Lower lobe of right lung (tissue), 2 donors: ENCODE results near the gene CEP164. TPM values are rescaled to one million over a fixed set of nuclear protein-coding genes. Genes with fewer than 3 reads are reported as not detected.
"Not testable (repeated sequence)": the region's sequence is repeated elsewhere in the genome, so short reads cannot be mapped to it uniquely, and the experiment has no call there.

Source experiments
- ATAC-seq, 2 donors: fragments of 200-7000 bp; cut with Tn5 transposase; one replicate each; pipeline ENCODE4 v1.9.1; 2020 to 2022; ENCODE audit warnings: mild to moderate bottlenecking in 2 of 2, moderate library complexity in 2 of 2
- DNase-seq: peaks from one replicate; pipeline ENCODE4 v3.0.0-alpha.2; 2020
- H3K27ac ChIP-seq: fragments of 200-600 bp; one replicate; pipeline ENCODE4 v1.8.0; 2022
- H3K27me3 ChIP-seq: fragments of 200-600 bp; one replicate; pipeline ENCODE4 v1.8.0; 2022; ENCODE audit warnings: low read depth
- H3K36me3 ChIP-seq: fragments of 200-600 bp; one replicate; pipeline ENCODE4 v1.8.0; 2022; ENCODE audit warnings: mild to moderate bottlenecking
- H3K4me1 ChIP-seq: fragments of 200-600 bp; one replicate; pipeline ENCODE4 v1.8.0; 2022
- H3K4me3 ChIP-seq: fragments of 200-600 bp; one replicate; pipeline ENCODE4 v1.8.0; 2022; ENCODE audit warnings: mild to moderate bottlenecking
- H3K9me3 ChIP-seq: fragments of 200-600 bp; one replicate; pipeline ENCODE4 v1.8.0; 2022
- intact Hi-C: fragments of 100-400 bp; cut with DNase I; formaldehyde crosslinking; loops from one replicate; pipeline ENCODE4 v1.11.0; 2022
- total RNA-seq: library from RNA; stranded (reverse); fragmentation: NEBNext Ultra II Directional; extraction: Animal tissue kit (Norgen Biotek cat#: 25700); gene quantifications from one replicate; pipeline ENCODE4 v1.2.1, GENCODE V29; 2021
- TF ChIP-seq, protein P1 (sequence below): fragments of 200-600 bp; IDR thresholded peaks from one replicate; pipeline ENCODE4 v1.8.0; 2022; ENCODE audit warnings: antibody characterized with exemption, mild to moderate bottlenecking
- donor health status: DM: no; HTN: yes; CAD: no; lungs with severe emphysema.

CEP164 gene
- total RNA-seq, 1 donor from 2014 or later = 27.3 TPM

DNA sequence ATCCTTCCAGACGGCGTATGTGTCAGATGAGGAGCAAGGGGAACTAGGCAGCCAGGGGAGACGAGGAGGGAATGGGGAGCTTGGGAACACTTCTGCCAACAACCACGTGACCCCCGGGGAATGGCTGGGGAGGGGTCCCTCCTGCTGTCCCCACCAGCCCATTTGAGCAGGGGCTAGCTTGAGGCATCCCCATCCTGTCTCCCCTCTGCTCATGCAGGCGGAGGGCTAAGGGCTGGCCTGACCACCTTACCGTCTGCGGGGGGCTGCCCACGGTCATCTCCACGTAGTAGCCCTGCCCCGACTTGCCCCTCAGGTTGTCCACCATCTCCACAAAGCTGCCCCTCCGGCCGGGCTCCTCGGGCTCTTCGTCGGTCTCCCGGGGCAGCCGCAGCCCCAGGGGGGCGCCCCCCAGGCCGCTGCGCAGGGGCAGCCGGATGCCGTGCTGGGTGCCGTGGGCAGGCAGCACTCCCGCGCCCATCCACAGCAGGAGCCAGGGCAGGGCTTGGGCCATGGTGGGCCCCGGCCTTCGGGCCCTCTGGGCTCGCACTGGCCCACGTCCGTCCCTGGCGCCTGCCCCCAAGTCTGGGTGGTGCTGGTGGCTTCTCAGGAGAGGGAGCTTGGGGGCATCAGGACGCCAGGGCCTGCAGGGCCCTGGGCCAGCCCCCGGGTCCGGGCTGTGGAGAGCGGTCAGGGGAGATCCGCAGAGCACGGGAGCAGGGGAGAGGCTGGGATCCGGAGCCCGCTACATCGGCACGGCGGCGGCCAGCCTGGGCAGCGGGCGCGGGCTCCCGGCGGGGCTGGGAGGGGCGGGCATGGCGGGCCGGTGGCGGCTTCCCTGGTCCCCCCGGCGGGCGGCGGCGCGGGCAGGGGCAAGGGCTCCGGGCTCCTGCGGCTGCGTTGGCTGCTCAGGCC is 12.1 kb upstream of the CEP164 start:
- ATAC-seq (peak; percentile 62 to 69), DNase-seq (no peak)
- H3K27ac ChIP-seq = peak overlapping the region; percentile 67
- intact Hi-C loops = no loop called here
- no peaks in the 10 kb centered on the region for H3K9me3 ChIP-seq
- no peaks in the 10 kb centered on the region for H3K36me3 ChIP-seq
- peaks cover 33% of the 10 kb centered on the region for H3K4me1 ChIP-seq
- peak overlapping the region; percentile 78 for H3K4me3 ChIP-seq
- TF ChIP-seq, protein P1, sequence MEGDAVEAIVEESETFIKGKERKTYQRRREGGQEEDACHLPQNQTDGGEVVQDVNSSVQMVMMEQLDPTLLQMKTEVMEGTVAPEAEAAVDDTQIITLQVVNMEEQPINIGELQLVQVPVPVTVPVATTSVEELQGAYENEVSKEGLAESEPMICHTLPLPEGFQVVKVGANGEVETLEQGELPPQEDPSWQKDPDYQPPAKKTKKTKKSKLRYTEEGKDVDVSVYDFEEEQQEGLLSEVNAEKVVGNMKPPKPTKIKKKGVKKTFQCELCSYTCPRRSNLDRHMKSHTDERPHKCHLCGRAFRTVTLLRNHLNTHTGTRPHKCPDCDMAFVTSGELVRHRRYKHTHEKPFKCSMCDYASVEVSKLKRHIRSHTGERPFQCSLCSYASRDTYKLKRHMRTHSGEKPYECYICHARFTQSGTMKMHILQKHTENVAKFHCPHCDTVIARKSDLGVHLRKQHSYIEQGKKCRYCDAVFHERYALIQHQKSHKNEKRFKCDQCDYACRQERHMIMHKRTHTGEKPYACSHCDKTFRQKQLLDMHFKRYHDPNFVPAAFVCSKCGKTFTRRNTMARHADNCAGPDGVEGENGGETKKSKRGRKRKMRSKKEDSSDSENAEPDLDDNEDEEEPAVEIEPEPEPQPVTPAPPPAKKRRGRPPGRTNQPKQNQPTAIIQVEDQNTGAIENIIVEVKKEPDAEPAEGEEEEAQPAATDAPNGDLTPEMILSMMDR = no peak
- H3K27me3 ChIP-seq = no peaks in the 10 kb centered on the region

DNA sequence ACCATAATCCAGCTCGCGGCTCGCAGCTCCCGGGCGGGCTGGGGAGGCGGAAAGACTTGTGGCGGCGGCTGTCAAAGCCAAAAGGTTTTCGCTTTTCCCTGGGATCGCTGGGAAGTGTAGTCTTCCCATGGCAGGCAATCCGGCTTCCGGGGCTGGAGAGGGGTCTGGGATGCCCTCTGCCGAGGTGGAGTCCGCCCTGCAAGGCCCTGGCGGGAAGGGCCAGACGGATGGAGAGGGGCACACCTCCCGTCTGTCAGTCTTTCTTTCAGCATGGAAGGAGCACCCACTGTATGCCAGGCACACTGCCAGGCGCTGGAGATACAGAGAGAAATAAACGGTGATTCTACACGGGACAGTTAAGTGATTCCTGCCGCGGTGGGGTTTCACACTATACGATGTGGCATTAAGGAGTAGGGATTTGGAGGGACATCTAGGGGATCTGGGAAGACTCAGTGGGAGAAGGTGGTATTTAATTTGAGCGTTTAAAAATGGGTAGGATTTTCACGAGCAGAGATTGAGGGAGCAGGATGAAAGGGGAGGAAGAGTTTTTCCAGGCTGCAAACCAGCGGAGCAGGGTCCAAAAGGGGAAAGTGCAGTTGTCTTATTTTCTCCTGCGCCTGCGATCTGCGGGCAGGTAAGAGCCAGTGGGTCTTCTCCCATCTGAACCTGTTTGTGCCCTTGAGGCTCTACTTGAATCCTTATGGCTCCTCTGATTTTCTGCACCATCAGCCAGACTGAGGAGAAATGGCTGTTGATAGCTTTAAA is 11.3 kb upstream of the CEP164 start, which contains the start of gene BACE1:
TSS of gene BACE1 (minus strand) at position 60 of the 765 bp plus-strand sequence. CDS start 461 bp downstream, outside the sequence.
- TF ChIP-seq, protein P1 = peak; percentile 49
- Histone ChIP-seq H3K36me3 (no peaks in the 10 kb centered on the region), H3K4me3 (peak within 1 kb of the TSS; percentile 78), H3K27ac (peak within 1 kb of the TSS; percentile 67), H3K27me3 (no peaks in the 10 kb centered on the region), H3K4me1 (peaks cover 33% of the 10 kb centered on the region), H3K9me3 (no peaks in the 10 kb centered on the region)
- DNase-seq = peak; percentile 82
- intact Hi-C loops = no loop called here
- peak; percentile 87 to 94 for ATAC-seq

DNA sequence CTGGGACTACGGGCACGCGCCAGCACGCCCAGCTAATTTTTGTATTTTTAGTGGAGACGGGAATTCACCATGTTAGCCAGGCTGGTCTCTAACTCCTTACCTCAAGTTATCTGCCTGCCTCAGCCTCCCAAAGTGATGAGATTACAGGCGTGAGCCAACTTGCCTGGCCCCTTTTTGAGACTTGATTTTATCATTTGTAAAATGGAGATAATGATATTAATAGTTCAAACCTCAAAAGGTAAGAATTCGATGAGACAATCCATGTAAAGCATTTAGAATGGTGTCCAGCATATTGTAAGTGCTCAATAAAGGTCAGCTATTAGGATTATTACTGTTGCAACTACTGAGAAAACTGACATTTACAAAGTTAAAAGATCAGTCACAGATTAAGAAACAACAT is 8.9 kb upstream of the CEP164 start:
- TF ChIP-seq, protein P1 = no peak

DNA sequence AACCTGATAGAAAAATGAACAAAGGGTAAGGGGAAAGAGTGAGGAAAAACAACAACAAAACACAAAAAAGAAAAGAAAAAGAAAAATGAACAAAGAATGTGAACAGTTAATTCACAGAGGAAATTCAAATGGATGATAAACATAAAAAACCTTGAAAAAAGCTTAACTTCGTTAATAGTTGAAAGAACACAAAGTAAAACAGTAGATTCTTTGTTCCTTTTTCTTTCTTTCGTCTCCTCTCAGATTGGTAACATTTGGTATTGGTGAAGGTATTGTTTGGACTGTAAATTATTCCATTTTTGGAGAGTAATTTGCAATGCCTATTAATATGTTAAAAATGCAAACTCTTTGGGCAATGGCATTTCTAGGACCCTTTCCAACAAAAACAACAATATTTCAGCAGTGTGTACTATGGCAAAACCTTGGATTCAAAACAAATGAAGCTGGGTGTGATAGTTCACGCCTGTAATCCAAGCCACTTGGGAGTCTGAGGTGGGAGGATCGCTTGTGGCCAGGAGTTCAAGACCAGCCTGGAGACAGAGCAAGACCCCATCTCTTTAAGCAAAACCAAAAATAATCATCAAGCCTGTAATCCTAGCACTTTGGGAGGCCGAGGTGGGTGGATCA is 8.3 kb upstream of the CEP164 start:
- Histone ChIP-seq H3K4me1 (peaks cover 19% of the 10 kb centered on the region), H3K4me3 (no peak overlapping the region), H3K36me3 (no peaks in the 10 kb centered on the region), H3K9me3 (no peaks in the 10 kb centered on the region), H3K27me3 (no peaks in the 10 kb centered on the region), H3K27ac (no peak overlapping the region)
- intact Hi-C loops = no loop called here
- DNase-seq (no peak), ATAC-seq (no peak)
- TF ChIP-seq, protein P1 = no peak

More for the DNA sequence above, 8.9 kb upstream of the CEP164 start:
- H3K27me3 ChIP-seq = no peaks in the 10 kb centered on the region
- ATAC-seq (no peak), DNase-seq (no peak)
- H3K36me3 ChIP-seq = no peaks in the 10 kb centered on the region
- no peak overlapping the region for H3K4me3 ChIP-seq
- no peak overlapping the region for H3K27ac ChIP-seq
- H3K9me3 ChIP-seq = no peaks in the 10 kb centered on the region
- H3K4me1 ChIP-seq = peaks cover 25% of the 10 kb centered on the region
- intact Hi-C loops = no loop called here

DNA sequence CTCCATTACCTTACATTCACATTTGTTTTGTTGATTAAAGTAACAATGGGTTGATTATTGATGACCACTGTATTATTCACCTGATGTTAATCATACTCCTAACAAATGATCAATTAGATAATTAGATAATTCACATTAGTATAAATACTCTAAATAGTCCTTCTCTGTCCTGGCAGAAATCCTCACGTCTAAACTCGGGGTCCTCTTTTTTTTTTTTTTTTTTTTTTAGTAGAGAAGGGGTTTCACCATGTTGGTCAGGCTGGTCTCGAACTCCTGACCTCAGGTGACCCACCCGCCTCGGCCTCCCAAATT is 443 bp upstream of the CEP164 start:
- DNase-seq, H3K9me3 ChIP-seq, intact Hi-C loops, ATAC-seq, H3K36me3 ChIP-seq, H3K27me3 ChIP-seq: not testable (repeated sequence)
- Histone ChIP-seq H3K4me1 (peaks cover 24% of the 10 kb centered on the region), H3K4me3 (peak overlapping the region; percentile 80), H3K27ac (peak overlapping the region; percentile 93)
